Neural crest cell (in vitro differentiated cells): ENCODE data around the gene ZNF524. TPM values are rescaled to one million over a fixed set of nuclear protein-coding genes. Genes with fewer than 3 reads are reported as not detected.

ENCODE experiments used
- DNase-seq: peaks from one replicate; pipeline ENCODE4 v3.0.0; 2021; ENCODE audit warnings: low read depth, mixed read lengths, low spot score
- H3K27ac Mint-ChIP-seq: one replicate; pipeline ENCODE4 v1.8.0; 2021; ENCODE audit warnings: mild to moderate bottlenecking, mixed read lengths; ENCODE audit not compliant: unreplicated experiment
- H3K27me3 Mint-ChIP-seq: 2 replicates; pipeline ENCODE4 v1.8.0; 2021; ENCODE audit warnings: low read depth, mild to moderate bottlenecking, mixed read lengths
- H3K36me3 Mint-ChIP-seq: 2 replicates; pipeline ENCODE4 v1.8.0; 2021; ENCODE audit warnings: low read depth, mild to moderate bottlenecking, mixed read lengths
- H3K4me1 Mint-ChIP-seq: 2 replicates; pipeline ENCODE4 v1.8.0; 2021; ENCODE audit warnings: mixed read lengths
- H3K4me3 Mint-ChIP-seq: one replicate; pipeline ENCODE4 v1.8.0; 2021; ENCODE audit warnings: mild to moderate bottlenecking, mixed read lengths
- H3K9me3 Mint-ChIP-seq: 2 replicates; pipeline ENCODE4 v1.8.0; 2021; ENCODE audit warnings: mixed read lengths
- total RNA-seq: library from RNA; stranded (reverse); gene quantifications from 2 replicates; pipeline ENCODE4 v1.2.1, GENCODE V29; 2021
- TF ChIP-seq, protein P1 (sequence below): fragments of 200-600 bp; sonication (generic); conservative IDR thresholded peaks from 2 replicates; pipeline ENCODE4 v1.5.0; 2021; ENCODE audit warnings: antibody characterized with exemption, mild to moderate bottlenecking

ZNF524 gene
- total RNA-seq, 1 donor from 2014 or later: 6.1 TPM

DNA sequence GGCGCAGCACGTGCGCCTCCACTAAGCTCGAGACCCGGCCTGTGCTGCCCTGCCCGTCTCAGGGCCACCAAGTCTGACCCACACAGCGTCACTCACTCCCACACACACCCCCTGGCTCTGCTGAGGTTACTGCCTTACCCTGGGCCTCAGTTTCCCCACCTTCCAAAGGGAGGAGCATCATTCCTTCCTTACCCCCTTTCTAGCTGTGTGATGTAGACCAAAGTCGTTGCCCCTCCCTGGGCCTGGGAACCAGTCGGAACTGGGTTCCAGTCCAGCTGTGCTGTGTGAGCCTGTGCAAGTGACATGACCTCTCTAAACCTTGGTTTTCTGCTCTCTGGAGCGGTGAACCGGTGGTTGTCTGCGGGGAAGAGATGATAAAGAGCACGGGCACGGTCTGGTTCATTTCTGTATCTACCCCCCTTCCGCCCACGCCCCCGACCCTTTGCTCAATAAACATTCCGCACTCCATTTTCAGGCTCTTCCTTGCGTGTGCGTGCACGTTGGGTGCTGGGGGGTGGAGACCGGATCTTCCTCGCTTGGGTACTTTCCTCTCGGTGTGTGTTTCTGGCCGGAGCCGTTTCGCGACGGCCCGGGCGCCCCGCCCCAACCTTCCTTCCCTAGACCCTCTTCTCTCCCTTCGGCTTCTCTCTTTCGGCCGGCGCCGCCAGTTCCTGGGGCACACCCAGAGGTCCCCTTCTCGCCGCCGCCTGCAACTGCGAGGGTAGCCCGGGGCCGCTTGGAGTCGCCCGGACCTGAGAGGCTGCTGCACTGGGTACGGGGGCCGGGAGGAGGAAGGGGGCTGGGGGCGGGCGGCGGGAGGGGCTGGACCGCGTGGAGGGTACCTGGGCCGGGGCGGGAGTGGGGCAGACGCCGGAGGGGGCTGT lies 43.2 kb downstream of the ZNF524 start, which contains the start of gene ZNF581:
Gene ZNF581 (plus strand): TSS at position 647 of the 884 bp plus-strand sequence. CDS start 923 bp downstream, outside the sequence.
- Mint-ChIP-seq H3K27ac (peak within 1 kb of the TSS; percentile 96), H3K9me3 (peaks cover 2% of the 10 kb centered on the region), H3K4me1 (peaks cover 49% of the 10 kb centered on the region), H3K36me3 (peaks cover 18% of the 10 kb centered on the region), H3K4me3 (peak within 1 kb of the TSS; percentile 98), H3K27me3 (peaks cover 21% of the 10 kb centered on the region)
- peak; percentile 64 for DNase-seq
- TF ChIP-seq, protein P1, sequence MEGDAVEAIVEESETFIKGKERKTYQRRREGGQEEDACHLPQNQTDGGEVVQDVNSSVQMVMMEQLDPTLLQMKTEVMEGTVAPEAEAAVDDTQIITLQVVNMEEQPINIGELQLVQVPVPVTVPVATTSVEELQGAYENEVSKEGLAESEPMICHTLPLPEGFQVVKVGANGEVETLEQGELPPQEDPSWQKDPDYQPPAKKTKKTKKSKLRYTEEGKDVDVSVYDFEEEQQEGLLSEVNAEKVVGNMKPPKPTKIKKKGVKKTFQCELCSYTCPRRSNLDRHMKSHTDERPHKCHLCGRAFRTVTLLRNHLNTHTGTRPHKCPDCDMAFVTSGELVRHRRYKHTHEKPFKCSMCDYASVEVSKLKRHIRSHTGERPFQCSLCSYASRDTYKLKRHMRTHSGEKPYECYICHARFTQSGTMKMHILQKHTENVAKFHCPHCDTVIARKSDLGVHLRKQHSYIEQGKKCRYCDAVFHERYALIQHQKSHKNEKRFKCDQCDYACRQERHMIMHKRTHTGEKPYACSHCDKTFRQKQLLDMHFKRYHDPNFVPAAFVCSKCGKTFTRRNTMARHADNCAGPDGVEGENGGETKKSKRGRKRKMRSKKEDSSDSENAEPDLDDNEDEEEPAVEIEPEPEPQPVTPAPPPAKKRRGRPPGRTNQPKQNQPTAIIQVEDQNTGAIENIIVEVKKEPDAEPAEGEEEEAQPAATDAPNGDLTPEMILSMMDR: no peak

DNA sequence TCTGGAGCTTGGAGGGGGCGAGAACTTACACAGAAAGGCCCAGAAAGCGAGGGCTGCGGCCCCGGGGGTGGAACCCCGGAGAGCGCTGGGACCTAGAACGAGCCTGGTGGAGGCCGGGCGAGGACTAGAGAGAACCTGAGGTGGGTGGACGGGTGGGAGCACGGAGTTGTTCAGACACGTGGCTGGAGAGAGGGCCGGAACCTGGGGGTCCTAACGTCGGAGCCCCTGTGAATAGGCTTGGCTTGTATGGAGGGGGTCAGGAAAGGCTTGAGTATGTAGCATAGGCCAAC lies 43.7 kb downstream of the ZNF524 start:
- DNase-seq: no peak
- peak overlapping the region; percentile 84 for H3K27ac Mint-ChIP-seq
- peaks cover 21% of the 10 kb centered on the region for H3K27me3 Mint-ChIP-seq
- H3K4me1 Mint-ChIP-seq: peaks cover 51% of the 10 kb centered on the region
- peak overlapping the region; percentile 98 for H3K4me3 Mint-ChIP-seq
- TF ChIP-seq, protein P1: no peak
- peaks cover 18% of the 10 kb centered on the region for H3K36me3 Mint-ChIP-seq
- H3K9me3 Mint-ChIP-seq: peaks cover 2% of the 10 kb centered on the region

DNA sequence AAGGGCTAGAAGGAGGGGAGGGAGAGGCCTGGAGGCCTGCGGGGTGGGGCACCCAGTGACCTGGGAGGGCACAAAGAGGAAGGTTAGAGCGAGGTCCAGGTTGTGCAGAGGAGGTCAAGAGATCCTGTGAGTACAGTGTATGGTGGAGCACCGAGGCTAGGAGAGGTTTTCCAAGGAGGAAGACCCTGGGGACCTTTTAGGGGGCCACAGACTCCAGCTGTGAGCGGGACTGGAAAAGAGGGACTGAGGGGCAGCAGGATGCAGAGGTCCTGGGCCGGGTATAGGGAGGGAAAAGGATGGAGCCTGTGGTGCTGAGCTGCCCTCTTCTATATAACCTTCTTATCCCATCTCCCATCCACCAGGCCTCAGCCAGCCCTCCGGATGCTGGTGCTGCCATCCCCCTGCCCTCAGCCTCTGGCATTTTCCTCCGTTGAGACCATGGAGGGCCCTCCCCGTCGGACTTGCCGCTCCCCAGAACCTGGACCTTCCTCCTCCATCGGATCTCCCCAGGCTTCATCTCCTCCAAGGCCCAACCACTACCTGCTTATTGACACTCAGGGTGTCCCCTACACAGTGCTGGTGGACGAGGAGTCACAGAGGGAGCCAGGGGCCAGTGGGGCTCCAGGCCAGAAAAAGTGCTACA lies 44.2 kb downstream of the ZNF524 start:
- peaks cover 21% of the 10 kb centered on the region for H3K27me3 Mint-ChIP-seq
- no peak for DNase-seq
- H3K27ac Mint-ChIP-seq: no peak overlapping the region
- TF ChIP-seq, protein P1: no peak
- H3K36me3 Mint-ChIP-seq: peaks cover 14% of the 10 kb centered on the region
- H3K4me1 Mint-ChIP-seq: peaks cover 47% of the 10 kb centered on the region
- H3K9me3 Mint-ChIP-seq: no peaks in the 10 kb centered on the region
- peak overlapping the region; percentile 98 for H3K4me3 Mint-ChIP-seq

DNA sequence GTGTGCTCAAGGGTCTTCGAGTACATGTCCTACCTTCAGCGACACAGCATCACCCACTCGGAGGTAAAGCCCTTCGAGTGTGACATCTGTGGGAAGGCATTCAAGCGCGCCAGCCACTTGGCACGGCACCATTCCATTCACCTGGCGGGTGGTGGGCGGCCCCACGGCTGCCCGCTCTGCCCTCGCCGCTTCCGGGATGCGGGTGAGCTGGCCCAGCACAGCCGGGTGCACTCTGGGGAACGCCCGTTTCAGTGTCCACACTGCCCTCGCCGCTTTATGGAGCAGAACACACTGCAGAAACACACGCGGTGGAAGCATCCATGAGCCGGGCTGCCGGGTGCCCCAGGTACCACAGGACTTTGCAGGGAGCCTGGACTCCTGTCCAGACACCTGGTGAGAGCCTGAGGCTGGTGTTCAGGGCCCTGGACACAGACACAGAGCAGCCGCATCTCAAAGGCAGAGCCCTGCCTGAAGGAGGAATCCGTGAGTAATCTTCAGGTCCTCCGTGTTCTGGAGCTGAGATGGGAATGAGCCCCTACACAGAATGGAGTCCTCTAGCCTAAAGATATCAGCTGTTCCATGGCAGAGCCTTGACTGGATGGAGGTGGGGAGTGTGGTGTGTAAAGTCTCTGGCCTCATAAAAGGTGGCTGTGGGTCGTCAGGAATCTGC lies 44.9 kb downstream of the ZNF524 start:
- H3K4me1 Mint-ChIP-seq: peaks cover 51% of the 10 kb centered on the region
- H3K36me3 Mint-ChIP-seq: peaks cover 14% of the 10 kb centered on the region
- peak overlapping the region; percentile 98 for H3K4me3 Mint-ChIP-seq
- DNase-seq: no peak
- TF ChIP-seq, protein P1: no peak
- no peak overlapping the region for H3K27ac Mint-ChIP-seq
- H3K27me3 Mint-ChIP-seq: peaks cover 21% of the 10 kb centered on the region
- no peaks in the 10 kb centered on the region for H3K9me3 Mint-ChIP-seq

DNA sequence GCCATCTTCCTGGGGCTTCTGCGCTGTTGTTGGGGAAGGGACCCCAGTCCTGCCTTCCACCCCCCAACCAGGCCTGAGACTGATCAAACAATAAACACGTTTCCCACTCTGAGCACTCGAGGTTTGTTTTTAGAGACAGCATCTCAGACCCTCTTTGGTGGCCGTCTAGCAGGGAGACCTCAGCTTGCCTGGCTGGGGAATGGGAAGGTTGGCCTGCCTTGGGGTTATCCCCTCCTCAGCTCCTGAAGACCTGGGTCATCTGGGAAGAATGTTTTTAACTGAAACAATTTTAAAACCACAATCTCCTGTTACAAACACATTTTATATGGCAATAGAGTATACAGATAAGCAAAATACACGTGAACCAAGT lies 45.4 kb downstream of the ZNF524 start:
- Mint-ChIP-seq H3K27ac (no peak overlapping the region), H3K27me3 (peaks cover 20% of the 10 kb centered on the region), H3K36me3 (peaks cover 12% of the 10 kb centered on the region), H3K9me3 (no peaks in the 10 kb centered on the region), H3K4me1 (peaks cover 48% of the 10 kb centered on the region), H3K4me3 (peak overlapping the region; percentile 87)
- DNase-seq: no peak
- TF ChIP-seq, protein P1: no peak
